ENCODE measurements around the gene TLL1. TPM values are rescaled to one million over a fixed set of nuclear protein-coding genes. Genes with fewer than 3 reads are reported as not detected.

Gene TLL1
- total RNA-seq, 1 experiment from 2014 or later = 0.63 TPM

- H3K9me3 Mint-ChIP-seq = peaks cover 16% of the 10 kb centered on the region
- H3K27ac Mint-ChIP-seq = no peak overlapping the region
- H3K36me3 Mint-ChIP-seq = no peaks in the 10 kb centered on the region
- TF ChIP-seq ZSCAN18 (CRISPR knock-in tag; IDR thresholded peaks at IDR 0.05) = no peak
- no peak for TF ChIP-seq NR1H2 (CRISPR knock-in tag; IDR thresholded peaks at IDR 0.05)
- no peak for TF ChIP-seq TEAD4 (CRISPR knock-in tag; IDR thresholded peaks at IDR 0.05)
- no peak for TF ChIP-seq GTF2I (CRISPR knock-in tag; conservative IDR thresholded peaks at IDR 0.05)
- TF ChIP-seq ZNF416 (CRISPR knock-in tag; IDR thresholded peaks at IDR 0.05) = no peak
- TF ChIP-seq TP53 (CRISPR knock-in tag; IDR thresholded peaks at IDR 0.05) = no peak
- TF ChIP-seq SP1 (CRISPR knock-in tag; conservative IDR thresholded peaks at IDR 0.05) = no peak
- no peak for TF ChIP-seq ZBTB21 (CRISPR knock-in tag; IDR thresholded peaks at IDR 0.05; ENCODE audit: borderline replicate concordance)
- TF ChIP-seq PREB (CRISPR knock-in tag; IDR thresholded peaks at IDR 0.05; ENCODE audit: borderline replicate concordance) = no peak
- no peak for TF ChIP-seq ZMAT4 (CRISPR knock-in tag; IDR thresholded peaks at IDR 0.05)
- no peak for TF ChIP-seq MYBL2 (CRISPR knock-in tag; IDR thresholded peaks at IDR 0.05)
- no peak for TF ChIP-seq IRF2 (CRISPR knock-in tag; IDR thresholded peaks at IDR 0.05; ENCODE audit: borderline replicate concordance, low read depth)
- TF ChIP-seq, protein P1, sequence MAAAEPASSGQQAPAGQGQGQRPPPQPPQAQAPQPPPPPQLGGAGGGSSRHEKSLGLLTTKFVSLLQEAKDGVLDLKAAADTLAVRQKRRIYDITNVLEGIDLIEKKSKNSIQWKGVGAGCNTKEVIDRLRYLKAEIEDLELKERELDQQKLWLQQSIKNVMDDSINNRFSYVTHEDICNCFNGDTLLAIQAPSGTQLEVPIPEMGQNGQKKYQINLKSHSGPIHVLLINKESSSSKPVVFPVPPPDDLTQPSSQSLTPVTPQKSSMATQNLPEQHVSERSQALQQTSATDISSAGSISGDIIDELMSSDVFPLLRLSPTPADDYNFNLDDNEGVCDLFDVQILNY (CRISPR knock-in tag; IDR thresholded peaks at IDR 0.05) = no peak
- TF ChIP-seq NFATC4 (CRISPR knock-in tag; IDR thresholded peaks at IDR 0.05) = no peak
- H3K4me3 Mint-ChIP-seq = no peak overlapping the region
- no peak for DNase-seq (ENCODE audit: low spot score)
- H3K4me1 Mint-ChIP-seq = no peaks in the 10 kb centered on the region; the same call in 1 of the 2 replicates
- H3K27me3 Mint-ChIP-seq (ENCODE audit: low read depth) = no peaks in the 10 kb centered on the region
- CTCF ChIA-PET = interaction anchor here (0.8 to 0.9 kb wide), 2 partner anchors 63 to 452 kb away, joined by 3 read pairs; no protein-coding TSS in a partner anchor
- no peak for ATAC-seq
- POLR2A ChIA-PET = interaction anchor here (0.6 kb wide), 1 partner anchor 49 kb away, joined by 3 read pairs; no protein-coding TSS in a partner anchor
These were observed 73.0 kb downstream of the TLL1 start for GRCh38 chr4:165945991-165946390.

DNA sequence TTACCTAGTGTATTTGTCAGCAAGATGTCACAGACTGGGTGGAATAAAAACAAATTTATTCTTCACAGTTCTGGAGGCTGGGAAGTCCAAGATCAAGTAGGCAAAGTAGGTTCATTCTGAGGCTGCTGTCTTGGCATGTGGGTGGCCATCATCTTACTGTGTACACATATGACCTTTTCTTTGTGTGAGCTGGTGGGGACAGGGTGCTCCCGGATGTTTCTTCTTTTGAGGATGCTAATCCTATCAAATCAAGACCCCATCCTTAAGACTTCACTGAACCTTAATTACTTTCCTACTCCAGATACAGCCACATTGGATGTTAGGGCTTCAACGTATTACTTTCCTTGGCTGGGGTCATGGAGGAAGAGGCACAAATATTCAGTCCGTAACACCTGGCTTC is 74.0 kb downstream of the TLL1 start:
- Mint-ChIP-seq H3K4me1 (no peaks in the 10 kb centered on the region; the same call in 1 of the 2 replicates), H3K27ac (no peak overlapping the region), H3K27me3 (ENCODE audit: low read depth) (no peaks in the 10 kb centered on the region), H3K36me3 (no peaks in the 10 kb centered on the region), H3K4me3 (no peak overlapping the region), H3K9me3 (peaks cover 16% of the 10 kb centered on the region)
- no peak for ATAC-seq
- ChIA-PET POLR2A (no interaction called here), CTCF (no interaction called here)
- DNase-seq (ENCODE audit: low spot score) = no peak
- TF ChIP-seq GTF2I (CRISPR knock-in tag; conservative IDR thresholded peaks at IDR 0.05) (no peak), MYBL2 (CRISPR knock-in tag; IDR thresholded peaks at IDR 0.05) (no peak), CTCF (IDR thresholded peaks at IDR 0.05) (no peak), NFYB (CRISPR knock-in tag; conservative IDR thresholded peaks at IDR 0.05; ENCODE audit: low read depth) (no peak)
- TF ChIP-seq, protein P2, sequence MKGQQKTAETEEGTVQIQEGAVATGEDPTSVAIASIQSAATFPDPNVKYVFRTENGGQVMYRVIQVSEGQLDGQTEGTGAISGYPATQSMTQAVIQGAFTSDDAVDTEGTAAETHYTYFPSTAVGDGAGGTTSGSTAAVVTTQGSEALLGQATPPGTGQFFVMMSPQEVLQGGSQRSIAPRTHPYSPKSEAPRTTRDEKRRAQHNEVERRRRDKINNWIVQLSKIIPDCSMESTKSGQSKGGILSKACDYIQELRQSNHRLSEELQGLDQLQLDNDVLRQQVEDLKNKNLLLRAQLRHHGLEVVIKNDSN (CRISPR knock-in tag; IDR thresholded peaks at IDR 0.05) = no peak
- TF ChIP-seq, protein P3, sequence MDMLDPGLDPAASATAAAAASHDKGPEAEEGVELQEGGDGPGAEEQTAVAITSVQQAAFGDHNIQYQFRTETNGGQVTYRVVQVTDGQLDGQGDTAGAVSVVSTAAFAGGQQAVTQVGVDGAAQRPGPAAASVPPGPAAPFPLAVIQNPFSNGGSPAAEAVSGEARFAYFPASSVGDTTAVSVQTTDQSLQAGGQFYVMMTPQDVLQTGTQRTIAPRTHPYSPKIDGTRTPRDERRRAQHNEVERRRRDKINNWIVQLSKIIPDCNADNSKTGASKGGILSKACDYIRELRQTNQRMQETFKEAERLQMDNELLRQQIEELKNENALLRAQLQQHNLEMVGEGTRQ (CRISPR knock-in tag; IDR thresholded peaks at IDR 0.05) = no peak

All from WTC11 (cell line).